Activated gamma-delta T cell treated with Interleukin-2 at 50 U/mL for 16 hours (primary cell): ENCODE results near the gene DCAF4L1.

Experiments
- DNase-seq: peaks from one replicate; pipeline ENCODE4 v3.0.0-alpha.2; 2020

Gene DCAF4L1, protein sequence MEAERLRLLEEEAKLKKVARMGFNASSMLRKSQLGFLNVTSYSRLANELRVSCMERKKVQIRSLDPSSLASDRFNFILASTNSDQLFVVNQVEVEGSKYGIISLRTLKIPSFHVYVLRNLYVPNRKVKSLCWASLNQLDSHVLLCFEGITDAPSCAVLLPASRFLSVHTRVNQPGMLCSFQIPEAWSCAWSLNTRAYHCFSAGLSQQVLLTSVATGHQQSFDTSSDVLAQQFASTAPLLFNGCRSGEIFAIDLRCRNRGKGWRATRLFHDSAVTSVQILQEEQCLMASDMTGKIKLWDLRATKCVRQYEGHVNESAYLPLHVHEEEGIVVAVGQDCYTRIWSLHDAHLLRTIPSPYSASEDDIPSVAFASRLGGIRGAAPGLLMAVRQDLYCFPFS

DNA sequence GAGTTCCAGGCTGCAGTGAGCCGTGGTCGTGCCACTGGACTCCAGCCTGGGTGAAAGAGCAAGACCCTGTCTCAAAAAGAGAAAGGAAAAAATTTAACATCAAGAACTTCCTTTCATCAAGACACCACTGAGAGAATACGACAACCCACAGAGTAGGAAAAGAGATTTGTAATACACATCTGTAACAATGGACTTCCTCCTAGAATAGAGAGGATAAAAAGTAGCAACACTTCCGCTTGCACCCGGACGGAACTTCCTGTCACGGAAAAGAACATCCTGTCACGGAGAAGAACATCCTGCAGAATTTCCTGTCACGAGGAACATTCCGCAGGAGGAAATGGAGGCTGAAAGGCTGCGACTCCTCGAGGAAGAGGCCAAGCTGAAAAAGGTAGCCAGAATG is at the start of gene DCAF4L1:
TSS of gene DCAF4L1 (plus strand) at position 301 of the 400 bp plus-strand sequence. CDS start at position 338, 37 bp downstream.
- no peak for DNase-seq

DNA sequence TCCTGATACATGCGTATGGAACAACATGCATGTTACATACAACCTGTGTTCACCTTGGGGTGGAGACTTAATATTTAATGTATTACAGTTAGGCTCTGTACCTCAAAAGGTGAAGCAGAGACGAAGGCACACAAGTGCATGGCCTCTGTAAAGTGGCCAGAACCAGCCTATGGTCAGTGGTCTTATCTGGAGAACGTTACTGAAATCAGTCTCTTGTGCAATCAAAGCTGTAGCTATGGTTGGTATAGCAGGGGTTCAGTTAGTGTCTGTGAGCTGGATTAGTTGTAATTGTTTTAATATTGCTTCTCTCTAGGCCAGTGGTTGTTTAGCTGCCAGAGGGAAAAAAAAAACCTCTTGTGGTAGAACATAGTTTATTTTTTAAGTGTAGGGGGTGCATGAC is 48.6 kb upstream of the DCAF4L1 start:
- DNase-seq, result no peak

DNA sequence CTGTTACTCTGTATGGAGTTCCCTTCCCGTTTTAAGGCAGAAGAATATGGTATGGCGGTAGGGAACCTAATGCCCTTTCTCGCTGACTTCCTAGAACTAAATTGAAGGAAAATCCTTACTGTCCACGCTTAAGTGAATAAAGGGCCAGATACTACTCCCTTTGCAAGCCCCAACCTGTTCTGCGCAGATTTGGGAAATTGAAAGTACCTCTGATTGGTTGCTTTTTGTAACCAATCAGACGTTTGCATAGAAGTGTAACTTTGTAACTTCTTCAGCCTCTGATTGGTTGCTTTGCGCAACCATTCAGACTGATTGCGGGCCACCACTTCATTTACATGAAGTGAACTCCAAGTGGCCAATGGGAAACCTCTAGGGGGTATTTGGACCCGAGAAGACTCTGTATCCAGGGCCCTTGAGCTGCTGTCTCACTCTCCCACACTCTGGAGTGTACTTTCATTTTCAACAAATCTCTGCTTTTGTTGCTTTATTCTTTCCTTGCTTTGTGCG is 47.5 kb upstream of the DCAF4L1 start:
- DNase-seq, result no peak

DNA sequence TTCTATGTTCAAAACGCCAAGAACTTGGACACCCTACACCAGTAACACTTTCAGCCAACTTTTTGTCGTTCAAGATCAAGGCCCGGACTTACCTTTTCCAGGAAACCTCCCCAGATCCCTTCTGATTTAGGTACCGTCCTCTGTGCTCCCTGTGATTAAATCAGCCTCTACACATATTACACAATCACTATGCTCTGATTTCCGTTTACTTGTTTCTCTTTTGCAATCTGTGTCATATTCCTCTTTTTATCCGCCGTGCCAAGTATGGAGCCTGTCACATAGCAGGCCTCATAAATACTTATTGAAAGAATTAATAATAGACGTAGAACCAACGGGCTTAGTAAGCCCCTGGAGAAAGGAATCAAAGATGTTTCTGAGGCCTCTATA is 47.0 kb upstream of the DCAF4L1 start:
- DNase-seq, result no peak

DNA sequence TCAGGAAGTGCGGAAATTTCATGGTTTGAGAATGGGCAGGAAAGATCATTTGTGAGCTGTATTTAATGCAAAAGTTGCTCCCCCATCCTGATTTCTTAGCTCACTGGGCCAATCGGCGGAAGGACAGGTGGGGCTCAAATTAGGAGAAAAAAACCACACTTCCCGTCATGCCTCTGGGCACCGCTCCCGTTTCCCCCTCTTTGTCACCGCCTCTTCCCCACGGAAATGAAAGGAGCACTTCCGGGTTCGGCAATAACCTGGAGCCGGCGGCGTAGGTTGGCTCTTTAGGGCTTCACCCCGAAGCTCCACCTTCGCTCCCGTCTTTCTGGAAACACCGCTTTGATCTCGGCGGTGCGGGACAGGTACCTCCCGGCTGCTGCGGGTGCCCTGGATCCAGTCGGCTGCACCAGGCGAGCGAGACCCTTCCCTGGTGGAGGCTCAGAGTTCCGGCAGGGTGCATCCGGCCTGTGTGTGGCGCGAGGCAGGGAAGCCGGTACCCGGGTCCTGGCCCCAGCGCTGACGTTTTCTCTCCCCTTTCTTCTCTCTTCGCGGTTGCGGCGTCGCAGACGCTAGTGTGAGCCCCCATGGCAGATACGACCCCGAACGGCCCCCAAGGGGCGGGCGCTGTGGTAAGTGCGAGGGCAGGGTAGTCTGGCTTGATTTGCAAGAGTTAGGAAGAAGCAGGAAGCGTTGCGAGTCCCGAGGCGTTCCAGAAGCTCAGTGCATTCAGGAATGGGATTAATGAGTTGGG is 46.5 kb upstream of the DCAF4L1 start, which contains the start of gene TMEM33:
TSS of gene TMEM33 (plus strand) at position 529 of the 751 bp plus-strand sequence. CDS start at position 585, 56 bp downstream.
- DNase-seq, result peak; percentile 70

DNA sequence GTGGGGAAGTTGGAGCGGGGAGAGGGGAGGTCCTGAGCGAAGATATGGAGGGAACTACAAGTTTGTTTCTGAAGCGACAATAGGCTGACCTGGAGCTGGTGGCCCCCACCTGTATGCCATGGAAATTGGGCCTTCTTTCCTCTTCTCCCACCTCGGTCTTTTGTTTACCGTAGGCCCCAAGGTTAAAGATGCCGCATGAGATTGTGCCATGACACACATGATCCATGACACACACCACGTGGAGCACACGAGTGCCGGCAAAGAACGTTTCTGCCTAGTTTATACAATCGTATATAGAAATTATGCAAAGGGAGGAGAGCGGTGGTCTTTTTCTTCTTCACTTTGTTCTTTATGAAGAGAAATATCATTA is 45.9 kb upstream of the DCAF4L1 start:
- no peak for DNase-seq

DNA sequence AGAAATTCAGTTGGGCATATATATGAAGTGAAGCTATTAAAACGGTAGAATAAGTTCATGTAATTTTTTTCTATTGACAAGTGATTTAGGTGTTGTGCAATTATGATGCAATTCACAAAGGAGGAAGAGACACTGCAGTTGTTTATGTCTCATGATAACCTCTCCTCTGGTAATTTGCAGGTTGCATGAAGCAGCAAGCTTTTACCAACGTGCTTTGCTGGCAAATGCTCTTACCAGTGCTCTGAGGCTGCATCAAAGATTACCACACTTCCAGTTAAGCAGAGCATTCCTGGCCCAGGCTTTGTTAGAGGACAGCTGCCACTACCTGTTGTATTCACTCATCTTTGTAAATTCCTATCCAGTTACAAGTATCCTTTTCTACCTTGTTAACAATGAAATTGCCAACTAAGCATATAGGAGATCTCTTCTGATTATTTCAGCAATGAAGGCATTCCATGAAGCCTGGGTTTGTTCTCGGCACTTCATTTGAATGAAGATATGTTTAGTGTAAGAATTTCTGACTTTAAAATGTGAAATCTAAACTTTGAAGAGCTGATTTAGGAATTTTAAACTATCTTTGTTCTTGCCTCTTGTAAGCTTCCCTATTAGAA is 42.4 kb upstream of the DCAF4L1 start:
- DNase-seq, result no peak

DNA sequence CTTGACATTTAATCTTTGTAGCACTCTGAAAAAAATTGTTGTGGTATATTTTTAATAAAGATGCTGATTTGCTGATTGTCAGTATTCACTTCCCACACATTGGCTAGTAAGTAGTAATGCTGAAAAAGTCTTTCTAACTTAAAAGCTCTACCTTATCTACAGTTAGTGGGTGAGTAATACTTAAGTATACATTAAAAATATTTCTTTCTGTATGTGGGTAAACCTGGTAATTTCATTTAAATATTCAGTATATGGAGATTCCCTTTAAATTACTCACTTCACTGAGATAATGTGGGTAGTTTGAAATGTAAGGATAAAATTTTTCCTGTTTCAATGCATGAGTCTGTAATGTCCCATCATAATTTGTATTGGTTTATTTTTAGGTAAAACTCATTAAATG is 40.7 kb upstream of the DCAF4L1 start:
- no peak for DNase-seq

DNA sequence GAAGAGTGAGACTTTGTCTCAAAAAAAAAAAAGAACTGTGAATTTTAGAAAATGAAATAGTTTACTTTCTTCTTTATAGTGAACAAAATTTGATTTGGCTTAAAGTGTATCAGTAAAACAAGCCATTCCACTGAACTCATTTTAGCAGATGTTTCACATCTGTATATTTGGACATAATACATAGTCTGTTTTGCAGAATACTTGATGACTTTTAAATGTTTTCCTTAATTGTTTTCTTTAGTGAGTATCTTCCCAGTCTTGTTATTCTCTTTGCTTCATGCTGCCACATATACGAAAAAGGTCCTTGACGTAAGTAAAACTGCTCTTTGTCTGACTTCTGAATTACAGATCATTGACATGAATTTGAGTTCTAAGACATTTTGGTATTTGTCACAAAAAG is 38.0 kb upstream of the DCAF4L1 start:
- no peak for DNase-seq

DNA sequence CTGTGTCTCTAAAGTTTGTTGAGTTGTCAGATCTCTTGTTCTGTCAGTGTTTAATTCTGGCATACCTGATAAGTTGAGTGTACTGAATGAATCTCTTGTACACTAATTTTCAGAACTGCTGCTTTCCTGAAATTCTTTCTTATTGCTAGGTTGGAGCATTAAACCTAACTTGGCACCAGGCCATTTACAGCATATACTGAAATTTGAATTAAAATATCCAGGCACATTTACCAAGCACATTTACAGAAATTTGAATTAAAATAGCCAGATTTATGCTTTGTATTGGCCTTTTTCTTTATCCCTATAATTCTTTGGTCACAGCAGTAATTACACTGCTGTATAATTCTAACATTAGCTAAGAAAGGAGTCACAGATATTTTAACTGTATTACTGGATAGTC is 37.5 kb upstream of the DCAF4L1 start:
- DNase-seq, result no peak

DNA sequence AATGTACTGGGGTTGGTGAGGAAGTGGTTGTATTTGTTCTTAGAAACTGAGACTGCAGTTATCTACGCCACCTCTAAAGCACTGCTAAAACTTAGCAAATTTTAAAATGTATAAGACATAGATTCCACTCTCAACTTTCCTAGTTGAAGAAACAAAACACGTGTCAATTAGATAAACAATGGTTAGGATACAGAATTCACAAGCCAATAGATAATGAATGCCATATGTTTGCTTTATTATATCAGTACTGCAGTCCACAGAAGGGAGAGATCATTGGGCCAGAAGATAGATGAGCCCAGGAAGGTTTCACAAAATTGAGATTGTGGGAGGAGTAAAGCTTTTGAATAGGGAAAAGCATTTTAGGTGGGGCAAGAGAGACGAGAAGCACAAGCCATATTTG is 32.0 kb upstream of the DCAF4L1 start:
- no peak for DNase-seq

DNA sequence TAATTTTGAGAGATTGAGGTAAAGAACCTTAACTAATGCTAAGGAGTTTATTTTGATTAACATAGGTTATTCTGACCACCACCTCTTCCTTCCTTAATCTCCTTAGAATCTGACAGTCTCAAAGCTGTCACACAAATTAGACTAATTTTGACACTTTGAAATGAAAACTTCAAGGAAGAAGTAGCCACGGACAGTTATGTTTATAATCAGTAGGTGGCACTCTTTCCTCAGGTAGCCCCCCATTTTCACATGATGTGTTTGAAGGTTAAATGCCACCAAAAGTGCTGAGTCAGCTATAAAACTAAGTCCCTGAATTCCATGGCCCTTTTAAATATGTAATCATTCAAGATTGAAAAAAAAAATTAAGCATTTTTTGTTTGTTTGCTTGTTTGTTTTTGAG is 23.9 kb upstream of the DCAF4L1 start:
- no peak for DNase-seq

DNA sequence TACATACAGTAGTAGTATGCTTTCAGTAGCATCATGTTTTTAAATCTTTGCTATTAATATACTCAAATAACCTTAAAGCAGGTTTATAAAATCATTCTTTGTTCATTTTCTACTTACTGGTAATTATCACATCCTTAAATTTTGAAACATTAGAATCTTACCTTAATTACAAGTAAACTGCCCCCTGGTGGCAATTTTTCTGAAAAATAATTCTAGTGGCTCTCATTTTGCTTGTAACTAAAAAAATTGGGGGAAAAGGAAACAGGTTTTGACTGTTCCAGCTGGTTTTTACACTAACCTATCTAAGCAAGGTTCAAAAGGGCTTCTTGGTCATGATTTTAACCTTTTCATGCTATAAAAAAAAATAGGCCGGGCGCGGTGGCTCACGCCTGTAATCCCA is 18.5 kb upstream of the DCAF4L1 start:
- no peak for DNase-seq

DNA sequence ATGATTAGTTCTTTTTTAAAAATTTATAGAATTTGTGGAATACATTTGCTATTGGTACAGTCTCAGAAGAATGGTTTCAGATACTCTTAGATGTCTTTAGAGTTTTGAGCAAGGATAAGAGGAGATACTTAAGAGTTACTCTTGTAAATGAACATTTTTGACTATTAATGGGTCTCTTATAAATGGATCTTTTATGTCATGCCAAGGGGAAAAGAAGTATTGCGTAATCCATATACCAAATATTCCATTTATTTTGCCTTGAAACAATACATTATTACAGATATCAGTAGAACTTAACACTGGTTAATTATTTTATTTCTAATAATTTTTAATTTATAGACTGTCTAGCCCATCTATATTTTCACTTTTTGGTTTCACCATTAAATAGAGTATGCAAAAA is 17.2 kb upstream of the DCAF4L1 start:
- no peak for DNase-seq

DNA sequence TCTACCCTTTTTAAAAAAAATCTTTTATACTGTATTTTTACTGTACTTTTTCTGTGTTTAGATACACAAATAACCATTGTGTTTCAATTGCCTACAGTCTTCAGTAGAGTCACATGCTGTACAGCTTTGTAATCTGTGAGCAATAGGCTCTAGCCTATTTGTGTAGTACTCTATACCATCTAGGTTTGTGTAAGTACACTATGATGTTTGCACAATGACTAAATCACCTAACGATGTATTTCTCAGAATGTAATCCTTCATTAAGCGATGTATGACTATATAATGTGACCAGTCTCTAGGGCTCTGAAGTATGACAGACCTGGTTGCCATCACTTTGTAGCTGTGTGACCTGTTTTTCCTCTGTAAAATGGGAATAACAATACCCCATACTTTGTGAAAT is 14.2 kb upstream of the DCAF4L1 start:
- DNase-seq, result no peak

DNA sequence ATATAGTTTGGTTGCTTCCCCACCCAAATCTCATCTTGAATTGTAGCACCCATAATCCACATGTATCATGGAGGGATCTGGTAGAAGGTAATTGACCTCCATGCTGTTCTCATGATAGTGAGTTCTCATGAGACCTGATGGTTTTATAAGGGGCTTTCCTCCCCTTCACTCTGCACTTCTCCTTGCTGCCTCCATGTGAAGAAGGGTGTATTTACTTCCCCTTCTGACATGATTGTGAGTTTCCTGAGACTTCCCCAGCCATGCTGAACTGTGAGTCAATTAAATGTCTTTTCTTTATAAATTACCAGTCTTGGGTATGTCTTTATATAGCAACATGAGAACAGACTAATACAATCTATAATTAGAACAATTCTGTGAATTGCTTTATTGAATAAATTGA is 11.9 kb upstream of the DCAF4L1 start:
- no peak for DNase-seq

DNA sequence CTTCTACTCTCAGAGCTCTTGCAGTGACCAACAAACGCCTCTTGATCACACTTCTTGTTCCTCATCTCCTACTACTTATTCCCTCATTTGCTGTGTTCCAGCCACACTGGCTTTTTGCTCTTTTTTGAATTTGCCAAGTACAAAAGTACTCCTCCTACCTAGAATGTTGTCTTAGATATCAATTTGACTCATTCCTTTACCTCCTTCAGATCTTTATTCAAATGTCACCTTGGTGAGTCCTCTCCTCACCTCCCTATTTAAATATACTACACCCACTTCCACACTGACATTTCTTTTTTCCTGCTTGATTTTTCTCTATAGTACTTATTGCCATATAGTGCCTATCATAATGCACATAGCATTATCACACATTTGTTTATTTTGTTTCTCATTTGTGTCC is 6.2 kb upstream of the DCAF4L1 start:
- no peak for DNase-seq

DNA sequence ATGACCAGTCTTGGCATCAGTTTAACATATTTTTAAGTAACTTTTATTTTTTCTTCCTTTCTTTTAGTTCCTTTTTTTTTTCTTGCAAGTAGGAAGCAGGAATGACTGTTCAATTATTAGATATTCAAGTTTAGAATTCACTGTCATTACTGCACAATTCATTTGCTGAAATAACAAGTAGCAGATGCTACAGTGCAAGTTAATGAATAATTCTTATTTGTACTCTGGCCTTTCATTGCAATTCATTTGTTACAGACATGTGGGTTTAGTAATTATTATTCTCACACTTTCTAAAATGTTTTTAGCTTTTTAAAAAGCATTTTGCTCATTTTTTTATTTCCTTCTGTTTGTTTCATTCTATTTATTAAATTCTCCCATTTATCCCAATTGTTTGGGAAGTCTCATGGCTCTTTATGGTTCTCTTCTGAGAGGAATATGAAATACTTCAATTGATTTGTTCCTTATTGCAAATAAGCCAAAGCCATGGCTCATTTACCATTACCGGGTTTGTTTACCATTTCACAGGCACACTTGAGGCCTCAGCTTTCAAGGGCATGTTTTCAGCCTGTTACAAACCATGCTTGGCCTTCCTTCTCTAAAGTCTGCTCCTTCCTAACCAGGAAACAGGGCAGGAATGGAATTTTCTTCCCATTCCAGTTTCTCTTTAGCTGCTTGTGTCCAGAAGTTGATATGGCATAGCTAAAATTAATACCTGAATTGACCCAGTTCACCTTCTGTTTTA is 4.6 kb upstream of the DCAF4L1 start:
- no peak for DNase-seq

DNA sequence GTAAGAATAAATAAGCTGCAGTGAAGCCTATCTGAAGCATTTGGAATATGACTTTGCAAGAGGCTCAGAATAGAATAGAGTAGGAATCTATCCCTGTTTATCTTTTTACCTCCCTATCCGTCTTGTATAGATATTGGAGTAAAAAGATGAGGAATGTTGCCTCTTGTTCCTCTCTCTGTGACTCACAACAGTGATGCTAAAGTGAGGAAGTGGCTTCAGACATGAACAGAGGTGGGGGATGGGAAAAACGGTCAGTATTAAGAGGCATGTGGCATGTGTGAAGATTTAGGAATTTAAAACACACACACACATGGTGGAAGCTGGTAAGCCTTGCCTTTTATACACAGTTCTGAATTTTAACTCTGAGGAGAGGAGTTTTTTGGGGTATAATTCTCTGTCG is 3.8 kb upstream of the DCAF4L1 start:
- DNase-seq, result no peak

DNA sequence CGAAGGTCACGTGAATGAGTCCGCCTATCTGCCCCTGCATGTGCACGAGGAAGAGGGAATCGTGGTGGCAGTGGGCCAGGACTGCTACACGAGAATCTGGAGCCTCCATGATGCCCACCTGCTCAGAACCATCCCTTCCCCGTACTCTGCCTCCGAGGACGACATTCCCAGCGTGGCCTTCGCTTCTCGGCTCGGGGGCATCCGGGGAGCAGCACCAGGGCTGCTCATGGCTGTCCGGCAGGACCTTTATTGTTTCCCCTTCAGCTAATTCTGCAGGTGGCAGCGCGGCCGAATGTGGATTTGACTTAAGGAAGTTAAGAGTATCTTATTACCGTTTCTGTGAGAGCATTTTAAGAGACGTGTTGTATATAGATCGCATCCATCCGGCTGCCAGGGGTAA is 1.2 kb downstream of the DCAF4L1 start:
- no peak for DNase-seq

DNA sequence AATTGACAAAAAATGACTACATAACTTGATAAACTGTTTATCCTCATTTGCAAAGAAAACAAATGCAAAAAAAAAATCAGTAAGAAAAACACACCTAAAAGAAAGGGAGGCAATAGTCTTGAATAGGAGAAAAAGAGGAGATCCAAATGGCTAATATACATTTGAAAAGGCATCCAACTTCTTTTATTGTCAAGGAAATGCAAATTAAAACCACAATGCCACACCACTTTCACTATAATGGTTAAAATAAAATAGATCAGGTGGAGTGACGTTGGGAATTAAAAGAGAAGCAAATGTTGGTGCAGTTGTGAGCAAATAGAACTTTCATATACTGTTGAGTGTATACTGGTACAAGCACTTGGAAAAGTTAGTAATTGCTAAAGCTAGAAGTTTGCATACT is 3.6 kb downstream of the DCAF4L1 start:
- DNase-seq, result no peak

DNA sequence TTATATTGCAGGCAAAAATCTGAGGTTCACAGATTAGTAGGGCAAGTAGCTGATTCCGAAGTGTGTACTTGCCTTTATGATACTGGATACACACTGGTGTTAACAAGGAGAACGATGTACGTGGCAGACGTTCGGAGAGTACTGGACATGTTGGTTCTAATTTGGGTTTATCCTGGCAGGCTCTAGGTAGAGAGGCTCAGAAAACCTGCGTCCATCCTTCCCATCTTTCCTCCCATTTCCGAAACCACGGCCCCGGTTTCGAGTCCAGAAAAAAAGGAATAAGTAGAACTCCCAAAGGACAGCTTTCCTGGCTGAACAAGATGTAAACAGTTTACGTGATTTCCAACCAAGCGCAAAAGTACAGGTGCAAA is 8.4 kb downstream of the DCAF4L1 start:
- DNase-seq, result no peak
